GM23248 (cell line): ENCODE measurements around the gene MACIR.

Experiments
- EZH2 ChIP-seq: fragments of 200-600 bp; sonication (generic); IDR thresholded peaks from 2 replicates; pipeline ENCODE4 v1.6.1; 2018; ENCODE audit warnings: antibody characterized with exemption, mild to moderate bottlenecking; ENCODE audit not compliant: insufficient read depth, poor library complexity, severe bottlenecking
- EZH2phosphoT487 ChIP-seq: fragments of 200-600 bp; sonication (generic); IDR thresholded peaks from 2 replicates; pipeline ENCODE4 v1.6.1; 2018; ENCODE audit warnings: antibody characterized with exemption, moderate library complexity, mild to moderate bottlenecking, low read depth; ENCODE audit not compliant: insufficient read depth

DNA sequence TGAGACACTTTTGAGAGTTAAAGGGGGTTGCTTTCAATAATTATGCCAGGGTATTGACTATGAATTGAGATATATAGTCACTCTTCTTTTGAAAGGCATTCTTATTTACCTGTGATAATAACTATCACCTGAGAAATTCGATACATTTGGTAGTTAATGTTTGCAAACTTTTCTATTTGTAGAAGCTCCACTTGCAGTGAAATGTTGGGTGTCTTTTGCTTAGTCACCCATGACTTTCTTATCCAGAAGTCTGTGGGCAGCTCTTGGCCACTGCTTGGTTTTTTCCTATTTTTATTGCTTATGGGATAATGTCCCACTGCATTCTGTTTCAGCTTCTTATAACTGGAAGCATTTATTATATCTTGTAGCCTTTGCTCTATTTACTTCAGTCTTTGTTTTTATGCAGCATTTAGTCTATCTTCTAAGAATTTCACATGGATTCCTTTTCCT, 3.9 kb downstream of the MACIR start:
- TF ChIP-seq EZH2 (no peak), EZH2phosphoT487 (no peak)
